GM20431 (cell line): Measurements from ENCODE around the gene ZP3.
"Not testable (repeated sequence)": the region's sequence is repeated elsewhere in the genome, so short reads cannot be mapped to it uniquely, and the experiment has no call there.

ENCODE experiments used
- in situ Hi-C: fragments of 300-500 bp; cut with MseI, MboI; formaldehyde crosslinking; loops from one replicate; pipeline ENCODE4 v1.15.0; 2020; ENCODE audit warnings: low sequenced_read_pairs; ENCODE audit not compliant: unreplicated experiment

Gene ZP3

DNA sequence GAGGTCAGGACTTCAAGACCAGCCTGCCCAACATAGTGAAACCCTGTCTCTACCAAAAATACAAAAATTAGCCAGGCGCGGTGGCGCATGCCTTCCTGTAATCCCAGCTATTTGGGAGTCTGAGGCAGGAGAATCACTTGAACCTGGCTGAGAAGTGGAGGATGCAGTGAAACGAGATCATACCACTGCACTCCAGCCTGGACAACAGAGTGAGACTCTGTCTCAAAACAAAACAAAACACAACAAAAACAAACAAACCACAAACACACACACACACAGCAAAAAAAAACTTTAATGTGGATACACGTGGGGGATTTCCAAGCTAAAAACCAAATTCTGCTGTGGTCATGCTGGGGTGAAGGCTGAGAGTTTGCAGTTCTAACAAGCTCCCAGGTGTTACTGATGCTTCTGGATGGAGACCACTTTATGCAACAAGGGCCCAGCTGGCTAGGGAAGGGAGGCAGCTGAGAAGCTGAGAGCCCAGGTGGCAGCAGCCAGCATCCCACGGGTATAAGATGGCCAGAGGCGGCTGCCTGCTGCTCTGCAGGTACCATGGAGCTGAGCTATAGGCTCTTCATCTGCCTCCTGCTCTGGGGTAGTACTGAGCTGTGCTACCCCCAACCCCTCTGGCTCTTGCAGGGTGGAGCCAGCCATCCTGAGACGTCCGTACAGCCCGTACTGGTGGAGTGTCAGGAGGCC lies at the start of gene ZP3:
TSS of gene ZP3 (plus strand) at position 538 of the 699 bp plus-strand sequence. CDS start at position 553, 15 bp downstream.
- in situ Hi-C loops = no loop called here

- in situ Hi-C loops = no loop called here
Observed at GRCh38 chr7:76375251-76375650, 49.5 kb upstream of the ZP3 start.

GRCh38 chr7:76377186-76377918 lies 47.4 kb upstream of the ZP3 start:
- in situ Hi-C loops = no loop called here

- in situ Hi-C loops = no loop called here
Observed at GRCh38 chr7:76380623-76380966, 44.2 kb upstream of the ZP3 start.

DNA sequence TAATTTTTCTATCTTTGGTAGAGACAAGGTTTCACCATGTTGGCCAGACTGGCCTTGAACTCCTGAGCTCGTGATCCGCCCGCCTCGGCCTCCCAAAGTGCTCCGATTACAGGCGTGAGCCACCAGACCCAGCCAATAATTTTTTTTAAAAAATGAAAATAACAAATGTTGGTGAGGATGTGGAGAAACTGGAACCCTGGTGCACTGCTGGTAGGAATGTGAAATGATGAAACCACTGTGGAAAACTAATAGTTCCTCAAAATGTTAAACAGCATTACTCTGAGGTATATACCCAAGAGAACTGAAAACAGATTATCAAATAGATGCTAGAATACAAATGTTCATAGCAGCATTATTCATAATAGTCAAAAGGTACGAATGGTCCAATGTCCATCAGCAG lies 42.9 kb upstream of the ZP3 start:
- in situ Hi-C loops = no loop called here

- in situ Hi-C loops = no loop called here
Observed at GRCh38 chr7:76383089-76383944, 41.4 kb upstream of the ZP3 start.

DNA sequence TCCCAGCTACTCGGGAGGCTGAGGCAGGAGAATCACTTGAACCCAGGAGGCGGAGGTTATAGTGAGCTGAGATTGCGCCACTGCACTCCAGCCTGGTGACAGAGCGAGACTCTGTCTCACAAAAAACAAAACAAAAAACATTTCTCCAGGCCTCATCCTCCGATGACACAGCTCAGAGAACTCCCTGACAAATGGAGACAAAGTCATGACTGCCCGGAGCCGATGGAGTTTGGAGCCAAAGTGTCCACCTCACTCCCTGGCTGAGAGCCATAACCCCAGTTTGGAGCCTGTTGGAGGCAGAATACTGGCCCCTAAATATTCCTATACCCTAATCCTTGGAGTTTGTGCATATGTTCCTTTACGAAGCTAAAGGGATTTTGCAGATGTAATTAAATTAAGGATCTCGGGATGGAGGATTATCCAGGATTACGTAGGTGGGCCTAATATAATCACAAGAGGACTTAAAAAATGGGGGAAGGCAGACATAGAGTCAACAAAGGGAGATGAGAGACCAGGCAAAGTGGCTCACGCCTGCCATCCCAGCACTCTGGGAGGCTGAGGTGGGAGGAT lies 38.0 kb upstream of the ZP3 start:
- in situ Hi-C loops = no loop called here

- in situ Hi-C loops = not testable (repeated sequence)
Observed at GRCh38 chr7:76387789-76388188, 37.0 kb upstream of the ZP3 start.

DNA sequence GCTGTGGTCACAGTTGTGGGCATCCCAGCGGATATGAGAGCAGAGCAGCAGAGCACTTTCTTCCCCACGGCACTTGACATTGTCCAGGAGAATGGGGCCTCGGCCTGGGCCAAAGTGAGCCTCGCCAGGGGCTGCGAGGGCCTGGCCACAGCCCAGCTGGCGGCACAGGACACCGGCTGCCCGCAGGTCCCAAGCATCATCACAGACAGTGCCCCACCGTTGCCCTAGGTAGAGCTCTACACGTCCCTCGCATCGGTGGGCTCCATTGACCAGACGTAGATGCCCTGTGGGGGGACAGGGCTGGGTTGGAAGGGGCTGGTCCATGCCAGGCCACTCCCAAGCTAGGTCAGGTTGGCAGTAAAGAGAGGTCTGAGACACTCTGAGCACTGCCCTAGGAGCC lies 34.7 kb upstream of the ZP3 start:
- in situ Hi-C loops = no loop called here

- in situ Hi-C loops = no loop called here
Observed at GRCh38 chr7:76392531-76393115, 32.1 kb upstream of the ZP3 start.

DNA sequence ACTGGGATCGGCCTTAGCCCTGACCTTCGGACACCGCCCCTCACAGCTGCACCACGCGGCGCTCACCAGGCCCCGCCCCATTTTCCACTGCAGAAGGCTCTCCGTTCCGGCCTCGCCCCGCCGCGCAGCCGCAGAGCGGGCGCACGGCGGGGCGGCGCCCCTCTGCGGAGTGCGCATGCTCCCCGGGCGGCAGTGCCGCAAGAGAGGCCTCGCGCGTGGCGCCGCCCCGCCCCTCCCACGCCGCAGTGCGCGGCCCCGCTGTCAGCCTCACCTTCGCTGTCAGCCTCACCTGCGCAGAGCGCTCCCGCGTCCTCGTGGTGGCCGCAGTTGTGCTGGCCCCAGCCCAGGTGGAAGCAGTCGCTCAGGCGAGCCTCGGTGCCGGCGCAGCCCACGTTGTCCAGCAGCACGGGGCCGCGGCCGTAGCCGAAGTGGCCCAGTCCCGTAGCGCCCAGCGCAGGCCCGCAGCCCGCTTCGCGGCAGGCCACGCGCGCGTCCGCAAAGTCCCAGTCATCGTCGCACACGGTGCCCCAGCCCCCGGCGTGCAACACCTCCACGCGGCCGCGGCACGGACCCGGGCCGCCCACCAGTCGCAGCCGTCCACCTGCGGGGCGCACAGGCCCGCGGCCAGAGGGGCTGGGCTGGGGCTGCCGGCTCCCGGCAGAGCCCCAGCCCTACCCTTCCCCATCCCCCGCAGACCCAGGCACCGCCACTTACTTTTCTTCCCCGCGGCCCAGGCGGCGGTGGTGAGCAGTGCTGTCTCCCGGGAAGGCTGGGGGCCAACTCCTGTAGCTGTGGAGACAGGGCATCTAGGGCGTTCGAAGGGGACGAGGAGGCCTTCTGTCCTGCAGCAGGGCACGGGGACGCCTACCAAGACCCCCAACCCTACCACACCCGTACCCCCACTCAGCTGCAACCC lies 31.4 kb upstream of the ZP3 start:
- in situ Hi-C loops = no loop called here

DNA sequence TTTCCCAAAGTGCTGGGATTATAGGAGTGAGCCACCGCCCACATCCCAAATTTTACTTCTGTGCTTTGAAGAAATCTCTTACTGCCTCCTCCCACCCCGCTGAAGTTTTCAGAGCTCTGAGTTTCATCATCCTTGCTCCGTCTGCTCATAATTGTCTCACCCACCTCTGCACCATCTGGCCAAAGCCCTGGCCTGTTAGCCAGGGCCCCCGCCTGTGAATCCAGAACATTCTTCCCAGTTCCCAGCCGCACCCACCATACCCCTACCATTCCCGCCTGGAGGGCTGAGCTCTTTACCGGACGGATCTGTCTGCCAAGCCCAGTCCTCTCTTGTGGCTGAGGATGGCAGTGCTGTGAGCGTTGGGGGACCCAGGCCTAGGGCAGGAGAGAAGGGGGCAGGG lies 29.8 kb upstream of the ZP3 start:
- in situ Hi-C loops = no loop called here

DNA sequence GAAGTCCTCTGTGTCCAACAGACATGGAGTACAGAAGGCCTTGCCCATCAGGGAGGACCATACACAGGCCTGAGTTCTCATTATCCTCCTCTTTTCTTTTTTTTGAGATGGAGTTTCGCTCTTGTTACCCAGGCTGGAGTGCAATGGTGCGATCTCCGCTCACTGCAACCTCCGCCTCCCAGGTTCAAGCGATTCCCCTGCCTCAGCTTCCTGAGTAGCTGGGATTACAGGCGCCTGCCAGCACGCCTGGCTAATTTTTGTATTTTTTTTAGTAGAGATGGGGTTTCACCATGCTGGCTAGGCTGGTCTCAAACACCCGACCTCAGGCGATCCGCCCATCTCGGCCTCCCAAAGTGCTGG lies 29.2 kb upstream of the ZP3 start:
- in situ Hi-C loops = not testable (repeated sequence)

- in situ Hi-C loops = no loop called here
Observed at GRCh38 chr7:76395965-76396726, 28.6 kb upstream of the ZP3 start.

DNA sequence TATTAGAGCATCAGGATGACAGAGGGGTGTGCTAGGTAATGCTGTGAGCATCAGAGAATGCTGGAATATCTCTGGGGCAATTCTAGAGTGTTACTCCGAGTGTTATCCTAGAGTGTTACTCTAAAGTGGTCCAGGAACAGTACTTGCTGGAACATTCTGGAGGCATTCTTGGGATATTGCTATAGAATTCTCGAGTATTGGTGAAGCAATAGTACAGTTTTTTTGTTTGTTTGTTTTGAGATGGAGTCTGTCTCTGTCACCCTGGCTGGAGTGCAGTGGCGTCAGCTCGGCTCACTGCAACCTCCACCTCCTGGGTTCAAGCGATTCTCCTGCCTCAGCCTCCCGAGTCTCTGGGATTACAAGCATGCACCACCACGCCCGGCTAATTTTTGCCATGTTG lies 27.9 kb upstream of the ZP3 start:
- in situ Hi-C loops = no loop called here

GRCh38 chr7:76397409-76398183 lies 27.2 kb upstream of the ZP3 start:
- in situ Hi-C loops = no loop called here

- in situ Hi-C loops = no loop called here
Observed at GRCh38 chr7:76400248-76400647, 24.5 kb upstream of the ZP3 start.

- in situ Hi-C loops = not testable (repeated sequence)
Observed at GRCh38 chr7:76403097-76403496, 21.7 kb upstream of the ZP3 start.
